Gastroesophageal sphincter (tissue), 3 donors: ENCODE results near the gene JPT2.

Experiments
- CTCF ChIP-seq, 4 experiments: fragments of 200-600 bp in 2 of 4; fragments of 450-650 bp in 2 of 4; sonication (generic) in 1 of 4; IDR thresholded peaks; one replicate each; pipeline ENCODE4 v1.5.1; 2017 to 2019; ENCODE audit warnings: antibody characterized with exemption in 4 of 4, mild to moderate bottlenecking in 2 of 4, moderate library complexity in 2 of 4
- EP300 ChIP-seq: sonication (generic); formaldehyde crosslinking; IDR thresholded peaks from one replicate; pipeline ENCODE4 v1.6.1; 2017; ENCODE audit warnings: antibody characterized with exemption, mild to moderate bottlenecking
- POLR2A ChIP-seq, 2 donors: fragments of 450-650 bp; IDR thresholded peaks; one replicate each; pipeline ENCODE4 v1.6.1; 2017; ENCODE audit warnings: antibody characterized with exemption in 2 of 2, mild to moderate bottlenecking in 2 of 2, moderate library complexity in 1 of 2

- no peak for TF ChIP-seq EP300
- TF ChIP-seq CTCF (IDR thresholded peaks at IDR 0.05), result no peak
- TF ChIP-seq POLR2A (IDR thresholded peaks at IDR 0.05), result no peak
Measured at GRCh38 chr16:1676661-1677060, 1.4 kb upstream of the JPT2 start.
